ENCODE results near the gene OR4E1. TPM values are rescaled to one million over a fixed set of nuclear protein-coding genes. Genes with fewer than 3 reads are reported as not detected.
A peak's percentile ranks its signal among the peaks of the same experiment; 100 is the strongest.

Gene OR4E1
- polyA plus RNA-seq, 3 donors: not detected

DNA sequence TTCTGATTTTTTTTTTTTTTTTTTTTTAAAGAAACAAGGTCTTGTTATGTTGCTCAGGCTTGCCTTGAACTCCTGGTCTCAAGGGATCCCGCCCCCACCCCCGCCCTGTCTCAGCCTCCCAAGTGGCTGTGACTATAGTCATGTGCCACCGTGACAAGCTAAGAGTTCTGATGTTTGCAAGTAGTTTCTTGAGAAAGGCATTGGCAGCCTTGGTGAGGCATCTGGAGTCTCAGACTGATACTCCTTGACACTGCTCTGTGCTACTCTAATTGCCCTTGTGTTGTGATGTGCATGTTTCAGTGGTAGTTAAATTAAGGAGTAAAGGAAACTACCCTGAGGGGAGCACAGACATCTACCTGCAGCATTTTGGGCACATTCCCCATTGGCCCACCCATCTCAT, 46.2 kb upstream of the OR4E1 start:
- Histone ChIP-seq H3K4me2 (replicated peaks; ENCODE audit: extremely low read depth, low read length, poor library complexity, severe bottlenecking) (no peak overlapping the region), H4K20me1 (ENCODE audit: insufficient read depth, low read length) (no peaks in the 10 kb centered on the region), H2AFZ (ENCODE audit: insufficient read depth, low read depth, low read length, poor library complexity, severe bottlenecking) (no peak overlapping the region), H3K9me3 (replicated peaks in 1 of 2; ENCODE audit: control insufficient read depth in 1 of 2, insufficient read depth in 1 of 2, low read length in 2 of 2) (no peaks in the 10 kb centered on the region), H3K27ac (ENCODE audit: low read depth in 1 of 2, low read length in 2 of 2) (no peak overlapping the region), H3K9ac (ENCODE audit: insufficient read depth, low read length, poor library complexity, severe bottlenecking) (no peak overlapping the region), H3K4me1 (ENCODE audit: control insufficient read depth in 1 of 2, insufficient read depth in 2 of 2, low read length in 2 of 2) (no peaks in the 10 kb centered on the region), H3K36me3 (replicated peaks in 1 of 2; ENCODE audit: control insufficient read depth in 1 of 2, insufficient read depth in 2 of 2, low read length in 2 of 2) (no peaks in the 10 kb centered on the region), H3K27me3 (ENCODE audit: control insufficient read depth in 2 of 2, insufficient read depth in 2 of 2, low read length in 2 of 2) (peaks cover 0 to 5% of the 10 kb centered on the region in 2 donors), H3K4me3 (replicated peaks in 1 of 3; ENCODE audit: low read depth in 2 of 3, low read length in 3 of 3) (no peak overlapping the region), H3K79me2 (ENCODE audit: insufficient read depth, low read length) (no peaks in the 10 kb centered on the region)
- no peak overlapping the region for H3K4me3 Mint-ChIP-seq
- H3K9me3 Mint-ChIP-seq: peaks cover 0 to 1% (median 0%) of the 10 kb centered on the region in 7 donors
- H3K36me3 Mint-ChIP-seq: no peaks in the 10 kb centered on the region
- peaks cover 7 to 12% (median 7%) of the 10 kb centered on the region in 3 donors for H3K27me3 Mint-ChIP-seq (ENCODE audit: low read depth in 3 of 3)
- no CpG with 5 or more reads among the region's 3 CpGs for WGBS (ENCODE audit: insufficient coverage)
- H3K4me1 Mint-ChIP-seq: no peaks in the 10 kb centered on the region
- no peak overlapping the region for H3K27ac Mint-ChIP-seq
- intact Hi-C loops (cut with micrococcal nuclease): no loop called here
- no peak for DNase-seq
- TF ChIP-seq, protein P1, sequence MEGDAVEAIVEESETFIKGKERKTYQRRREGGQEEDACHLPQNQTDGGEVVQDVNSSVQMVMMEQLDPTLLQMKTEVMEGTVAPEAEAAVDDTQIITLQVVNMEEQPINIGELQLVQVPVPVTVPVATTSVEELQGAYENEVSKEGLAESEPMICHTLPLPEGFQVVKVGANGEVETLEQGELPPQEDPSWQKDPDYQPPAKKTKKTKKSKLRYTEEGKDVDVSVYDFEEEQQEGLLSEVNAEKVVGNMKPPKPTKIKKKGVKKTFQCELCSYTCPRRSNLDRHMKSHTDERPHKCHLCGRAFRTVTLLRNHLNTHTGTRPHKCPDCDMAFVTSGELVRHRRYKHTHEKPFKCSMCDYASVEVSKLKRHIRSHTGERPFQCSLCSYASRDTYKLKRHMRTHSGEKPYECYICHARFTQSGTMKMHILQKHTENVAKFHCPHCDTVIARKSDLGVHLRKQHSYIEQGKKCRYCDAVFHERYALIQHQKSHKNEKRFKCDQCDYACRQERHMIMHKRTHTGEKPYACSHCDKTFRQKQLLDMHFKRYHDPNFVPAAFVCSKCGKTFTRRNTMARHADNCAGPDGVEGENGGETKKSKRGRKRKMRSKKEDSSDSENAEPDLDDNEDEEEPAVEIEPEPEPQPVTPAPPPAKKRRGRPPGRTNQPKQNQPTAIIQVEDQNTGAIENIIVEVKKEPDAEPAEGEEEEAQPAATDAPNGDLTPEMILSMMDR (IDR thresholded peaks at IDR 0.05): no peak

DNA sequence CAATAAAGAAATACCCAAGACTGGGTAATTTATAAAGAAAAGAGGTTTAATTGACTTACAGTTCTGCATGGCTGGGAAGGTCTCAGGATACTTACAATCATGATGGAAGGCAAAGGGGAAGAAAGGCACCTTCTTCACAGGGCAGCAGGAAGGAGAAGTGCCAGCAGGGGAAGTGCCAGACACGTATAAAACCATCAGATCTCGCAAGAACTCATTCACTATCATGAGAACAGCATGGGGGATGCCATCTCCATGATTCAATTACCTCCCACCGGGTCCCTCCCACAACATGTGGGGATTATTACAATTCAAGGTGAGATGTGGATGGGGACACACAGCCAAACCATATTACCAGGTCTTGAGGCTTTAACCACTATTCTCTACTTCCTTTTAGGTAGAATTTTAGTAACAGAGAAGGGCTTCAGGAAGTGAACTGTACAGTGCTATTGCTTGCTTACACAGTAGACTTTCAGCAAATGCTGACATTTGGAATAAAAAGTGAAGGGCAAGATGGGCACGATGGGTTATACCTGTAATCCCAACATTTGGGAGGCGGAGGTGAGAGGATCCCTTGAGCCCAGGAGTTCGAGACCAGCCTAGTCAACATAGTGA, 40.8 kb upstream of the OR4E1 start:
- Mint-ChIP-seq H3K4me3 (no peak overlapping the region), H3K9me3 (peaks cover 0 to 2% (median 0%) of the 10 kb centered on the region in 7 donors), H3K36me3 (no peaks in the 10 kb centered on the region), H3K27me3 (ENCODE audit: low read depth in 3 of 3) (peaks cover 5 to 12% (median 8%) of the 10 kb centered on the region in 3 donors), H3K4me1 (no peaks in the 10 kb centered on the region), H3K27ac (peak overlapping the region in 1 of 7 donors; percentile 11)
- Histone ChIP-seq H3K4me2 (replicated peaks; ENCODE audit: extremely low read depth, low read length, poor library complexity, severe bottlenecking) (no peak overlapping the region), H3K79me2 (ENCODE audit: insufficient read depth, low read length) (no peaks in the 10 kb centered on the region), H2AFZ (ENCODE audit: insufficient read depth, low read depth, low read length, poor library complexity, severe bottlenecking) (no peak overlapping the region), H3K27ac (ENCODE audit: low read depth in 1 of 2, low read length in 2 of 2) (no peak overlapping the region), H3K36me3 (replicated peaks in 1 of 2; ENCODE audit: control insufficient read depth in 1 of 2, insufficient read depth in 2 of 2, low read length in 2 of 2) (no peaks in the 10 kb centered on the region), H3K4me3 (replicated peaks in 1 of 3; ENCODE audit: low read depth in 2 of 3, low read length in 3 of 3) (no peak overlapping the region), H4K20me1 (ENCODE audit: insufficient read depth, low read length) (no peaks in the 10 kb centered on the region), H3K9ac (ENCODE audit: insufficient read depth, low read length, poor library complexity, severe bottlenecking) (no peak overlapping the region), H3K27me3 (ENCODE audit: control insufficient read depth in 2 of 2, insufficient read depth in 2 of 2, low read length in 2 of 2) (peaks cover 0 to 2% of the 10 kb centered on the region in 2 donors), H3K4me1 (ENCODE audit: control insufficient read depth in 1 of 2, insufficient read depth in 2 of 2, low read length in 2 of 2) (no peaks in the 10 kb centered on the region), H3K9me3 (replicated peaks in 1 of 2; ENCODE audit: control insufficient read depth in 1 of 2, insufficient read depth in 1 of 2, low read length in 2 of 2) (no peaks in the 10 kb centered on the region)
- no peak for DNase-seq
- intact Hi-C loops (cut with micrococcal nuclease): no loop called here
- 86% methylated on average over 3 of the region's 6 CpGs for WGBS (ENCODE audit: insufficient coverage)
- TF ChIP-seq, protein P1 (IDR thresholded peaks at IDR 0.05): no peak

All from CD14-positive monocyte (primary cell).